ENCODE data around the gene EIF6. TPM values are rescaled to one million over a fixed set of nuclear protein-coding genes. Genes with fewer than 3 reads are reported as not detected.

EIF6 gene
- total RNA-seq, 1 donor, result 120 TPM

DNA sequence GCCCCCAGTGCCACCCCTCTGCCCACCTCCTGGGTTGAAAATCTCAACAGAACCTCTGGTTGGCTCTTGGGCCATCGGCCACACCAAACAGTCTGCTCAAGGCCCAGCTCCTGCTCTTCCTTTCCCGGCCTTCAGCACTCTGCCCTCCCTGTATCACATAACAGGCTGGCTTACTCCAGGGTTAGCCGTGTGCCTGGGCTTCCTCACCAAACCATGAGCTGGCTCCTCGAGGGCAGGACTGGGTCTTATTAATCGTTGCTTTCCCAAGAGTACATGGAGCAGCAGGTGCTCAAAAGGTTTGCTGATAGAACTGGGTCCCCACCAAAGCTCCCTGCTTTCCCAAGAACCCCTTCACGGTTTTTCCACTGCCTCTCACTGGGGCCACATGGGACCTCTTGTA lies 20.4 kb upstream of the EIF6 start:
- no peak overlapping the region for H3K4me3 ChIP-seq (ENCODE audit: low read depth, low read length)
- DNase-seq (ENCODE audit: low read depth), result no peak
- TF ChIP-seq CTCF (IDR thresholded peaks at IDR 0.05; ENCODE audit: insufficient read depth, low read length), result no peak

GRCh38 chr20:35303735-35304491 lies 19.3 kb upstream of the EIF6 start:
- peak; percentile 92 for DNase-seq (ENCODE audit: low read depth)
- H3K4me3 ChIP-seq (ENCODE audit: low read depth, low read length), result no peak overlapping the region
- TF ChIP-seq CTCF (IDR thresholded peaks at IDR 0.05; ENCODE audit: insufficient read depth, low read length), result peak; percentile 92

DNA sequence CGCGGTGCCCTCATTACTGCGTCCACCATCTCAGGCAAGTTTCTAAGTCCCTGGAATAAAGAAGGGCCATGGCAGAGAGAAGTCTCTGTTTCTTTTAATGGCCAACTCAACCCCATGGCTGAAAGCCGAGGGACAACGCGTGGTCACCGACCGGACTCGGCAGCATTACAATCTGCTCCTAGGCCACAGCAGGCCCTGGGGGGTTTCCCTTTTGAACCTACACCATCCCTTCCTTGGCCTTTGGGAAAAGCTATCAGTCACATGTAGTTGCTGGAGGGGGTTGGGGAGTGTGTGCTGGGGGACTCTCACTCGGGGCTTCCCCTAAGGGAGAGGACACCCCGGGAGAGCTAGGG lies 18.8 kb upstream of the EIF6 start:
- no peak overlapping the region for H3K4me3 ChIP-seq (ENCODE audit: low read depth, low read length)
- DNase-seq (ENCODE audit: low read depth), result no peak
- no peak for TF ChIP-seq CTCF (IDR thresholded peaks at IDR 0.05; ENCODE audit: insufficient read depth, low read length)

GRCh38 chr20:35302421-35303335 lies 18.1 kb upstream of the EIF6 start:
- TF ChIP-seq CTCF (IDR thresholded peaks at IDR 0.05; ENCODE audit: insufficient read depth, low read length), result no peak
- DNase-seq (ENCODE audit: low read depth), result no peak
- H3K4me3 ChIP-seq (ENCODE audit: low read depth, low read length), result no peak overlapping the region

DNA sequence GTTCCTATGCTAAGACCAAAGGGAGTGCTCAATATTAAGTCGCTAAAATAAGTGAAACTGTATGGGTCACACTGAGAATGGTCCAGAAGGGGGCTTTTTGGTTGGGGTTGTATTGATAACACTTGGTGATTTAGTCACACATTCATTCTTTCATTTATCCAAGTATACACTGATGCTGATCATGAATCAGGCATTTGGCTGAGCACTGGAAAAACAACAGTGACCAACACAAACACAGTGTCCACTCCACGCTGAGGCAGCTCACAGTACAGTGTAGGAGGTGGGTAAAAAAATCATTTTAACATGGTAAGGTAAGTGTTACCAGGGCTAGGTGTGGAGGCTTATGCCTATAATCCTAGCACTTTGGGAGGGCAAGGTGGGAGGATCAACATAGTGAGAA lies 16.9 kb upstream of the EIF6 start:
- no peak overlapping the region for H3K4me3 ChIP-seq (ENCODE audit: low read depth, low read length)
- TF ChIP-seq CTCF (IDR thresholded peaks at IDR 0.05; ENCODE audit: insufficient read depth, low read length), result no peak
- DNase-seq (ENCODE audit: low read depth), result no peak

DNA sequence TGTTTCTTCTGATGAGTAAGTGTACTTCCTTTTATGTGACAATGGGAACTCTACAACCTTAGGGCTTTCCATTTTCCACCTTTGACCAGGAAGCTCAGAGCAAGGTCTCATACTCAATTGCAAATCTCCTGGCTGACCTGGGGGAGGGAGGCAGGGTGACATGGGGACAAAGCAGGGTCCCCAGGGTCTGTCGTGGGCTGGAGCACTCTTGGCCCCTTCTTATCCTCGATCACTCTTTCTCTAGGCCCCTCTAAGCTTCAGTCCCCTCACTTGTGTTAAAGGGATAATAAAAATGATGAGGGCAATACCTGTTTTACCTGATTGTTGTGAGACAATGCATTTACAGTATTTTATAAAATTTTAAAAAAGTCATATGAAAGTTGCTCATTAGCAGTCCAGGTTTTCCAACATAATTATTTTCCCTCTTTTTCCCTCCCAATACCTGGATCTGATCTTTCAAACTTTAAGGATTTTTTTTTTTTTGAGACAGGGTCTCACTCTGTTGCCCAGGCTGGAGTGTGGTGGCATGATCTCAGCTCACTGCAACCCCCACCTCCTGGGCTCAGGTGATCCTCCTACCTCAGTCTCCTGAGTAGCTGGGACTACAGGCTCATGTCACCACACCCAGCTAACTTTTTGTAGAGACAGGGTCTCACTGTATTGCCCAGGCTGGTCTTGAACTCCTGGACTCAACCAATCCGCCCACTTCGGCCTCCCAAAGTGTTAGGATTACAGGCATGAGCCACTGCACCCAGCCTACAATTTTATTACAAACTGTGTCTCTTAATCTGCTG lies 16.1 kb upstream of the EIF6 start:
- H3K4me3 ChIP-seq (ENCODE audit: low read depth, low read length), result no peak overlapping the region
- no peak for TF ChIP-seq CTCF (IDR thresholded peaks at IDR 0.05; ENCODE audit: insufficient read depth, low read length)
- DNase-seq (ENCODE audit: low read depth), result no peak

Measured in fibroblast of the aortic adventitia (primary cell).